ENCODE measurements around the gene FBXO40.

DNA sequence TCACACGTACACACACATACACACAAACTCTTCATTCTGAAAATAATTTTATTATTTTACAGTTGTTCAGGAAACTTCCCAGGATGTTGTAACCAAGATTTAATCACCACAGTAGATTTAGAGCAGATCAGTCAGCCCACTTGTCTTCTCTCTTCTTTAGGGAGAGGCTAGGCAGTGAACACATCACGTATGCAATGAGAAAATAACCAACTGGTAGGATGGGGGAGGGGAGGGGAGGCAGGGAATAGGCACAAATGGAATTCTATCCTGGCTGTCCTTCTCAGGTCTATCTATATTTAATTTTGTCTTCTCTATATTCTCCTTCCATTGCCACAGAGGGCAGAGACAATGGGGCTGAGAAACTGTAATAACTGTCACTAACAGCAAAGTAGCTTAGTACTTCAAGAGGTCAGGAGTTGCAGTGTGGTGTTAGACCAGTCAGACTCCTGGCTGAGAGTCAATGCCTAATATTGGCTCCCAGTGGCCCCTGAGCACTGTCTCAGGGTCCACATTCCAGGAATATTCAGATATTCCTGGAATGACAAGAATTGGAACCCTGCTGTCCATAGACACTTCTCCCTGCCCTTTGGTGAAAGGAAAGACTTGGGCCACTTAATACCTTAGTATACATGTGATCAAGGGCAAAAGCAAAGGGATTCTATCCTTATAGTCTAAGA lies 70.1 kb downstream of the FBXO40 start:
- TF ChIP-seq, protein P1, sequence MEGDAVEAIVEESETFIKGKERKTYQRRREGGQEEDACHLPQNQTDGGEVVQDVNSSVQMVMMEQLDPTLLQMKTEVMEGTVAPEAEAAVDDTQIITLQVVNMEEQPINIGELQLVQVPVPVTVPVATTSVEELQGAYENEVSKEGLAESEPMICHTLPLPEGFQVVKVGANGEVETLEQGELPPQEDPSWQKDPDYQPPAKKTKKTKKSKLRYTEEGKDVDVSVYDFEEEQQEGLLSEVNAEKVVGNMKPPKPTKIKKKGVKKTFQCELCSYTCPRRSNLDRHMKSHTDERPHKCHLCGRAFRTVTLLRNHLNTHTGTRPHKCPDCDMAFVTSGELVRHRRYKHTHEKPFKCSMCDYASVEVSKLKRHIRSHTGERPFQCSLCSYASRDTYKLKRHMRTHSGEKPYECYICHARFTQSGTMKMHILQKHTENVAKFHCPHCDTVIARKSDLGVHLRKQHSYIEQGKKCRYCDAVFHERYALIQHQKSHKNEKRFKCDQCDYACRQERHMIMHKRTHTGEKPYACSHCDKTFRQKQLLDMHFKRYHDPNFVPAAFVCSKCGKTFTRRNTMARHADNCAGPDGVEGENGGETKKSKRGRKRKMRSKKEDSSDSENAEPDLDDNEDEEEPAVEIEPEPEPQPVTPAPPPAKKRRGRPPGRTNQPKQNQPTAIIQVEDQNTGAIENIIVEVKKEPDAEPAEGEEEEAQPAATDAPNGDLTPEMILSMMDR (conservative IDR thresholded peaks at IDR 0.05; ENCODE audit: low read depth in 2 of 2): no peak
- TF ChIP-seq POLR2AphosphoS5 (IDR thresholded peaks at IDR 0.05; ENCODE audit: low read depth): no peak
- TF ChIP-seq, protein P2, sequence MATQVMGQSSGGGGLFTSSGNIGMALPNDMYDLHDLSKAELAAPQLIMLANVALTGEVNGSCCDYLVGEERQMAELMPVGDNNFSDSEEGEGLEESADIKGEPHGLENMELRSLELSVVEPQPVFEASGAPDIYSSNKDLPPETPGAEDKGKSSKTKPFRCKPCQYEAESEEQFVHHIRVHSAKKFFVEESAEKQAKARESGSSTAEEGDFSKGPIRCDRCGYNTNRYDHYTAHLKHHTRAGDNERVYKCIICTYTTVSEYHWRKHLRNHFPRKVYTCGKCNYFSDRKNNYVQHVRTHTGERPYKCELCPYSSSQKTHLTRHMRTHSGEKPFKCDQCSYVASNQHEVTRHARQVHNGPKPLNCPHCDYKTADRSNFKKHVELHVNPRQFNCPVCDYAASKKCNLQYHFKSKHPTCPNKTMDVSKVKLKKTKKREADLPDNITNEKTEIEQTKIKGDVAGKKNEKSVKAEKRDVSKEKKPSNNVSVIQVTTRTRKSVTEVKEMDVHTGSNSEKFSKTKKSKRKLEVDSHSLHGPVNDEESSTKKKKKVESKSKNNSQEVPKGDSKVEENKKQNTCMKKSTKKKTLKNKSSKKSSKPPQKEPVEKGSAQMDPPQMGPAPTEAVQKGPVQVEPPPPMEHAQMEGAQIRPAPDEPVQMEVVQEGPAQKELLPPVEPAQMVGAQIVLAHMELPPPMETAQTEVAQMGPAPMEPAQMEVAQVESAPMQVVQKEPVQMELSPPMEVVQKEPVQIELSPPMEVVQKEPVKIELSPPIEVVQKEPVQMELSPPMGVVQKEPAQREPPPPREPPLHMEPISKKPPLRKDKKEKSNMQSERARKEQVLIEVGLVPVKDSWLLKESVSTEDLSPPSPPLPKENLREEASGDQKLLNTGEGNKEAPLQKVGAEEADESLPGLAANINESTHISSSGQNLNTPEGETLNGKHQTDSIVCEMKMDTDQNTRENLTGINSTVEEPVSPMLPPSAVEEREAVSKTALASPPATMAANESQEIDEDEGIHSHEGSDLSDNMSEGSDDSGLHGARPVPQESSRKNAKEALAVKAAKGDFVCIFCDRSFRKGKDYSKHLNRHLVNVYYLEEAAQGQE (IDR thresholded peaks at IDR 0.05; ENCODE audit: unreplicated experiment): no peak
- TF ChIP-seq EZH2 (IDR thresholded peaks at IDR 0.05; ENCODE audit: low read depth, unreplicated experiment): no peak
- TF ChIP-seq CREB1 (CRISPR knock-in tag; IDR thresholded peaks at IDR 0.05; ENCODE audit: low read depth): no peak
- no peak for TF ChIP-seq STAT1 (IDR thresholded peaks at IDR 0.05; ENCODE audit: unreplicated experiment)
- TF ChIP-seq, protein P3, sequence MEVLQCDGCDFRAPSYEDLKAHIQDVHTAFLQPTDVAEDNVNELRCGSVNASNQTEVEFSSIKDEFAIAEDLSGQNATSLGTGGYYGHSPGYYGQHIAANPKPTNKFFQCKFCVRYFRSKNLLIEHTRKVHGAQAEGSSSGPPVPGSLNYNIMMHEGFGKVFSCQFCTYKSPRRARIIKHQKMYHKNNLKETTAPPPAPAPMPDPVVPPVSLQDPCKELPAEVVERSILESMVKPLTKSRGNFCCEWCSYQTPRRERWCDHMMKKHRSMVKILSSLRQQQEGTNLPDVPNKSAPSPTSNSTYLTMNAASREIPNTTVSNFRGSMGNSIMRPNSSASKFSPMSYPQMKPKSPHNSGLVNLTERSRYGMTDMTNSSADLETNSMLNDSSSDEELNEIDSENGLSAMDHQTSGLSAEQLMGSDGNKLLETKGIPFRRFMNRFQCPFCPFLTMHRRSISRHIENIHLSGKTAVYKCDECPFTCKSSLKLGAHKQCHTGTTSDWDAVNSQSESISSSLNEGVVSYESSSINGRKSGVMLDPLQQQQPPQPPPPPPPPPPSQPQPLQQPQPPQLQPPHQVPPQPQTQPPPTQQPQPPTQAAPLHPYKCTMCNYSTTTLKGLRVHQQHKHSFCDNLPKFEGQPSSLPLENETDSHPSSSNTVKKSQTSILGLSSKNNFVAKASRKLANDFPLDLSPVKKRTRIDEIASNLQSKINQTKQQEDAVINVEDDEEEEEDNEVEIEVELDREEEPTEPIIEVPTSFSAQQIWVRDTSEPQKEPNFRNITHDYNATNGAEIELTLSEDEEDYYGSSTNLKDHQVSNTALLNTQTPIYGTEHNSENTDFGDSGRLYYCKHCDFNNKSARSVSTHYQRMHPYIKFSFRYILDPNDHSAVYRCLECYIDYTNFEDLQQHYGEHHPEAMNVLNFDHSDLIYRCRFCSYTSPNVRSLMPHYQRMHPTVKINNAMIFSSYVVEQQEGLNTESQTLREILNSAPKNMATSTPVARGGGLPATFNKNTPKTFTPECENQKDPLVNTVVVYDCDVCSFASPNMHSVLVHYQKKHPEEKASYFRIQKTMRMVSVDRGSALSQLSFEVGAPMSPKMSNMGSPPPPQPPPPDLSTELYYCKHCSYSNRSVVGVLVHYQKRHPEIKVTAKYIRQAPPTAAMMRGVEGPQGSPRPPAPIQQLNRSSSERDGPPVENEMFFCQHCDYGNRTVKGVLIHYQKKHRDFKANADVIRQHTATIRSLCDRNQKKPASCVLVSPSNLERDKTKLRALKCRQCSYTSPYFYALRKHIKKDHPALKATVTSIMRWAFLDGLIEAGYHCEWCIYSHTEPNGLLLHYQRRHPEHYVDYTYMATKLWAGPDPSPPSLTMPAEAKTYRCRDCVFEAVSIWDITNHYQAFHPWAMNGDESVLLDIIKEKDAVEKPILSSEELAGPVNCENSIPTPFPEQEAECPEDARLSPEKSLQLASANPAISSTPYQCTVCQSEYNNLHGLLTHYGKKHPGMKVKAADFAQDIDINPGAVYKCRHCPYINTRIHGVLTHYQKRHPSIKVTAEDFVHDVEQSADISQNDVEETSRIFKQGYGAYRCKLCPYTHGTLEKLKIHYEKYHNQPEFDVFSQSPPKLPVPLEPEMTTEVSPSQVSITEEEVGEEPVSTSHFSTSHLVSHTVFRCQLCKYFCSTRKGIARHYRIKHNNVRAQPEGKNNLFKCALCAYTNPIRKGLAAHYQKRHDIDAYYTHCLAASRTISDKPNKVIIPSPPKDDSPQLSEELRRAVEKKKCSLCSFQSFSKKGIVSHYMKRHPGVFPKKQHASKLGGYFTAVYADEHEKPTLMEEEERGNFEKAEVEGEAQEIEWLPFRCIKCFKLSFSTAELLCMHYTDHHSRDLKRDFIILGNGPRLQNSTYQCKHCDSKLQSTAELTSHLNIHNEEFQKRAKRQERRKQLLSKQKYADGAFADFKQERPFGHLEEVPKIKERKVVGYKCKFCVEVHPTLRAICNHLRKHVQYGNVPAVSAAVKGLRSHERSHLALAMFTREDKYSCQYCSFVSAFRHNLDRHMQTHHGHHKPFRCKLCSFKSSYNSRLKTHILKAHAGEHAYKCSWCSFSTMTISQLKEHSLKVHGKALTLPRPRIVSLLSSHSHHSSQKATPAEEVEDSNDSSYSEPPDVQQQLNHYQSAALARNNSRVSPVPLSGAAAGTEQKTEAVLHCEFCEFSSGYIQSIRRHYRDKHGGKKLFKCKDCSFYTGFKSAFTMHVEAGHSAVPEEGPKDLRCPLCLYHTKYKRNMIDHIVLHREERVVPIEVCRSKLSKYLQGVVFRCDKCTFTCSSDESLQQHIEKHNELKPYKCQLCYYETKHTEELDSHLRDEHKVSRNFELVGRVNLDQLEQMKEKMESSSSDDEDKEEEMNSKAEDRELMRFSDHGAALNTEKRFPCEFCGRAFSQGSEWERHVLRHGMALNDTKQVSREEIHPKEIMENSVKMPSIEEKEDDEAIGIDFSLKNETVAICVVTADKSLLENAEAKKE (CRISPR knock-in tag; IDR thresholded peaks at IDR 0.05): no peak
- no peak for TF ChIP-seq EZH2phosphoT487 (IDR thresholded peaks at IDR 0.05; ENCODE audit: unreplicated experiment)
- no peak for TF ChIP-seq JUNB (IDR thresholded peaks at IDR 0.05; ENCODE audit: unreplicated experiment)
- no peak for TF ChIP-seq ZNF114 (CRISPR knock-in tag; IDR thresholded peaks at IDR 0.05)
- no peak for TF ChIP-seq NANOG (IDR thresholded peaks at IDR 0.05; ENCODE audit: borderline replicate concordance)
- TF ChIP-seq ZNF331 (CRISPR knock-in tag; IDR thresholded peaks at IDR 0.05; ENCODE audit: low read depth): no peak
- TF ChIP-seq, protein P4, sequence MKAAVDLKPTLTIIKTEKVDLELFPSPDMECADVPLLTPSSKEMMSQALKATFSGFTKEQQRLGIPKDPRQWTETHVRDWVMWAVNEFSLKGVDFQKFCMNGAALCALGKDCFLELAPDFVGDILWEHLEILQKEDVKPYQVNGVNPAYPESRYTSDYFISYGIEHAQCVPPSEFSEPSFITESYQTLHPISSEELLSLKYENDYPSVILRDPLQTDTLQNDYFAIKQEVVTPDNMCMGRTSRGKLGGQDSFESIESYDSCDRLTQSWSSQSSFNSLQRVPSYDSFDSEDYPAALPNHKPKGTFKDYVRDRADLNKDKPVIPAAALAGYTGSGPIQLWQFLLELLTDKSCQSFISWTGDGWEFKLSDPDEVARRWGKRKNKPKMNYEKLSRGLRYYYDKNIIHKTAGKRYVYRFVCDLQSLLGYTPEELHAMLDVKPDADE (IDR thresholded peaks at IDR 0.05): no peak

Measured in GM23338 (cell line).